SU-DHL-6 (cell line): Measurements from ENCODE around the gene CD8A.

Experiments
- H2AFZ ChIP-seq: fragments of 200-600 bp; sonication (generic); 2 replicates; pipeline ENCODE4 v1.6.1; 2014; ENCODE audit warnings: low read depth, mild to moderate bottlenecking, moderate library complexity, mixed read lengths, antibody characterized with exemption, low read length; ENCODE audit not compliant: severe bottlenecking
- H3F3A ChIP-seq: fragments of 200-600 bp; shearing (Covaris generic); 2 replicates; pipeline ENCODE4 v1.6.0; 2016; ENCODE audit warnings: antibody characterized with exemption, mild to moderate bottlenecking; ENCODE audit not compliant: insufficient read depth
- H3K27ac ChIP-seq: fragments of 200-600 bp; sonication (generic); 2 replicates; pipeline ENCODE4 v1.5.1; 2016; ENCODE audit warnings: low read depth, mild to moderate bottlenecking, low read length, moderate library complexity, mixed read lengths
- H3K27me3 ChIP-seq: fragments of 200-600 bp; sonication (generic), shearing (Covaris generic); 2 replicates; pipeline ENCODE4 v1.6.0; 2014; ENCODE audit warnings: mild to moderate bottlenecking, low read length
- H3K36me3 ChIP-seq: fragments of 200-600 bp; sonication (generic); 2 replicates; pipeline ENCODE4 v1.6.1; 2014; ENCODE audit warnings: mild to moderate bottlenecking, low read length, mixed read lengths
- H3K4me2 ChIP-seq: fragments of 300-600, 200-600 bp; shearing (Covaris generic), sonication (generic); 2 replicates; pipeline ENCODE4 v1.6.0; 2014; ENCODE audit warnings: low read length, low read depth, mild to moderate bottlenecking; ENCODE audit not compliant: poor library complexity, severe bottlenecking
- H3K4me3 ChIP-seq: fragments of 200-600 bp; sonication (generic); 2 replicates; pipeline ENCODE4 v1.5.1; 2014; ENCODE audit warnings: antibody characterized with exemption, low read length, mild to moderate bottlenecking, mixed read lengths; ENCODE audit not compliant: insufficient read depth, poor library complexity, severe bottlenecking
- H3K79me2 ChIP-seq: fragments of 200-600 bp; sonication (generic); 2 replicates; pipeline ENCODE4 v1.6.1; 2014; ENCODE audit warnings: mild to moderate bottlenecking, low read length, moderate library complexity; ENCODE audit not compliant: insufficient read depth
- H3K9ac ChIP-seq: fragments of 200-600 bp; sonication (generic); 2 replicates; pipeline ENCODE4 v1.7.0; 2014; ENCODE audit warnings: mild to moderate bottlenecking, low read length
- H3K9me2 ChIP-seq: fragments of 200-600 bp; sonication (generic); replicated peaks from 2 replicates; pipeline ENCODE4 v1.6.1; 2014; ENCODE audit warnings: low read length; ENCODE audit not compliant: insufficient read depth
- H3K9me3 ChIP-seq: fragments of 200-600 bp; sonication (generic); 2 replicates; pipeline ENCODE4 v1.6.1; 2014; ENCODE audit warnings: low read length, mixed read lengths; ENCODE audit not compliant: insufficient read depth
- H4K20me1 ChIP-seq: fragments of 200-600 bp; sonication (generic); 2 replicates; pipeline ENCODE4 v1.6.1; 2014; ENCODE audit warnings: low read depth, mild to moderate bottlenecking, antibody characterized with exemption, low read length, moderate library complexity, mixed read lengths
- CTCF ChIP-seq: fragments of 200-600 bp; sonication (generic); IDR thresholded peaks from one replicate; pipeline ENCODE4 v1.5.1; 2017; ENCODE audit warnings: antibody characterized with exemption, mild to moderate bottlenecking, low read length, moderate library complexity; ENCODE audit not compliant: insufficient read depth, poor library complexity, severe bottlenecking
- EZH2phosphoT487 ChIP-seq: fragments of 200-600 bp; sonication (generic), shearing (Covaris generic); conservative IDR thresholded peaks from 2 replicates; pipeline ENCODE4 v1.6.1; 2018; ENCODE audit warnings: mild to moderate bottlenecking, antibody characterized with exemption, low read length, moderate library complexity, mixed read lengths

CD8A gene

GRCh38 chr2:86793752-86794151 is 3.0 kb upstream of the CD8A start:
- TF ChIP-seq EZH2phosphoT487 (no peak), CTCF (no peak)
- Histone ChIP-seq H3K9me3 (peaks cover 20% of the 10 kb centered on the region; the same call in 1 of the 2 replicates), H2AFZ (no peak overlapping the region), H3K9ac (no peak overlapping the region), H3K4me2 (no peak overlapping the region), H3K4me3 (no peak overlapping the region), H3K27ac (no peak overlapping the region), H3F3A (no peaks in the 10 kb centered on the region), H3K9me2 (no peaks in the 10 kb centered on the region), H4K20me1 (no peaks in the 10 kb centered on the region), H3K36me3 (no peaks in the 10 kb centered on the region), H3K79me2 (no peaks in the 10 kb centered on the region), H3K27me3 (no peaks in the 10 kb centered on the region)

- H2AFZ ChIP-seq, result no peak overlapping the region
- TF ChIP-seq EZH2phosphoT487, result no peak
- no peak for TF ChIP-seq CTCF
- H3K27ac ChIP-seq, result no peak overlapping the region
- H3F3A ChIP-seq, result no peaks in the 10 kb centered on the region
- H4K20me1 ChIP-seq, result no peaks in the 10 kb centered on the region
- no peaks in the 10 kb centered on the region for H3K27me3 ChIP-seq
- no peak overlapping the region for H3K4me2 ChIP-seq
- no peak overlapping the region for H3K9ac ChIP-seq
- no peaks in the 10 kb centered on the region for H3K79me2 ChIP-seq
- H3K9me2 ChIP-seq, result no peaks in the 10 kb centered on the region
- no peak overlapping the region for H3K4me3 ChIP-seq
- H3K36me3 ChIP-seq, result no peaks in the 10 kb centered on the region
- peaks cover 12% of the 10 kb centered on the region; the same call in 1 of the 2 replicates for H3K9me3 ChIP-seq
Observed at GRCh38 chr2:86791573-86791972, 860 bp upstream of the CD8A start.

GRCh38 chr2:86790134-86790675 is 508 bp downstream of the CD8A start:
- Histone ChIP-seq H3K36me3 (no peaks in the 10 kb centered on the region), H3K27ac (no peak overlapping the region), H3K27me3 (no peaks in the 10 kb centered on the region), H3K9ac (no peak overlapping the region), H3K4me2 (no peak overlapping the region), H3K9me2 (no peaks in the 10 kb centered on the region), H4K20me1 (no peaks in the 10 kb centered on the region), H3K79me2 (no peaks in the 10 kb centered on the region), H3F3A (no peaks in the 10 kb centered on the region), H2AFZ (no peak overlapping the region), H3K4me3 (no peak overlapping the region), H3K9me3 (no peaks in the 10 kb centered on the region)
- TF ChIP-seq EZH2phosphoT487 (no peak), CTCF (no peak)

- H3K79me2 ChIP-seq, result no peaks in the 10 kb centered on the region
- no peaks in the 10 kb centered on the region for H4K20me1 ChIP-seq
- H3K9me3 ChIP-seq, result no peaks in the 10 kb centered on the region
- no peaks in the 10 kb centered on the region for H3K36me3 ChIP-seq
- no peak overlapping the region for H3K4me2 ChIP-seq
- no peaks in the 10 kb centered on the region for H3F3A ChIP-seq
- H3K27ac ChIP-seq, result no peak overlapping the region
- H3K4me3 ChIP-seq, result no peak overlapping the region
- TF ChIP-seq EZH2phosphoT487 (no peak), CTCF (no peak)
- H3K9me2 ChIP-seq, result no peaks in the 10 kb centered on the region
- no peaks in the 10 kb centered on the region for H3K27me3 ChIP-seq
- no peak overlapping the region for H2AFZ ChIP-seq
- H3K9ac ChIP-seq, result no peak overlapping the region
Observed at GRCh38 chr2:86789687-86790133, 1.0 kb downstream of the CD8A start.
